Fibroblast of peridontal ligament (primary cell): ENCODE results near the gene KLRF1.
"Not testable (repeated sequence)": the region's sequence is repeated elsewhere in the genome, so short reads cannot be mapped to it uniquely, and the experiment has no call there.

ENCODE experiments used
- DNase-seq: peaks from one replicate; pipeline ENCODE4 v3.0.0-alpha.2; 2010; ENCODE audit errors: extremely low read depth

KLRF1 gene

DNA sequence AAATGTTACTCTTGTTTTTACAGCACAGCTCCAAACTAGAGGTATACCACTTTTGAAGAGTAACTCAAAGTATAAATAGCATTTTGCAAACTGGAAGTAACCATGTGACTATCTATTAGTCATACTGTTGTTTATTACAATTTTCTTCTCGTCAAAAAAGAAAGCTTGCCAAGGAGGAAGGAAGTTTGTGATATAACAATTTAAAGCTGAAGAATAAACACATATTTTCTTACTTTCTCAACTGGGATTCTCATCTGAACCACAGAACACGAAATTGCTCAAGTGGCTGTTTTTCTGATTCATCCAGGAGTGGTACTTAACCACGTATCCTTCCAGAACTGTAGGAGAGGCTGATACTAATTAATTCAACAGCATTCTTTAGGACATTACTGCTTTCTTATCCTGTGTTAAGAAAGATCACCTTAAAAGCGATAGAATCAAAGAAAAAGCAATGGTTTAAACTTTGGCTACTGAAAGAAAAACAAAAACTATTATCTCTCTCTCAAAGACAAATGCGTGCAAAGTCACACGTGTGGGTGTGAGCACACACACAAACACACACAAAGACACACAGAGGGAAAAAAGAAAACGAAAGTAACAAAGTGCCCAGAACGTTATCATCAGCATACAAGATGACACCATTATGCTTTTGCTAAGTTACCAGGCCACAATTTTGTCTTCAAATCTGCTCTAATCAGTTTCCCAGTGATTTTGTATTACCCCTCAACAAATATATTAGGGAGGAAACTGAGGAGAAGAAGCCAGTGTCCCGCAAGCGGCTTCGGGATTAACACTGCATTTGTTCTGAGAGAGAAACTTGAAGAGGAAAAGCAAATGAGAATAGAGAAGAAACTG, 42.3 kb downstream of the KLRF1 start, which contains the start of gene CLEC2B:
Gene CLEC2B, minus strand, starts transcription at position 48 of the 855 bp plus-strand sequence.
- peak; percentile 79 for DNase-seq

GRCh38 chr12:9870286-9870866, 43.1 kb downstream of the KLRF1 start:
- peak; percentile 18 for DNase-seq

- no peak for DNase-seq
Observed at GRCh38 chr12:9872162-9872561, 44.9 kb downstream of the KLRF1 start.

DNA sequence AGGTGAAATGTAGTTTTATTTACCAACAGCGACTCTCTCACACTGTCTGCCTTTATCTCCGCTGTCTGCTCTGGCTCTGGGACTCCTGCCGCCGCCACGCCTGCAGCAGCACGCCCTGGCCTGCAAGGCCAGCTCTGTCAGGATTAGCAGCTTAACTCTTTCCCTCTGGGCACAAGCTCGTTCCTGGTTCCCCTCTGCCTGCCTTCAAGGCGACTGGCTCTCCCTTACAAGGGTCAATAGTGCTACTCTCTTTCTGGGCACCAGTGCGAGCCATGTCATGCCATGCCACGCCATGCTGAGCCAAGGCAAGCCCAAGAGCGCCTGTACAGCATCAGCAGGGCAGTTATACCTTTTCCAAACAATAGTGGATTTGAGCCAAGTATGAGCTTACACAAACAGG, 45.5 kb downstream of the KLRF1 start:
- no peak for DNase-seq

DNA sequence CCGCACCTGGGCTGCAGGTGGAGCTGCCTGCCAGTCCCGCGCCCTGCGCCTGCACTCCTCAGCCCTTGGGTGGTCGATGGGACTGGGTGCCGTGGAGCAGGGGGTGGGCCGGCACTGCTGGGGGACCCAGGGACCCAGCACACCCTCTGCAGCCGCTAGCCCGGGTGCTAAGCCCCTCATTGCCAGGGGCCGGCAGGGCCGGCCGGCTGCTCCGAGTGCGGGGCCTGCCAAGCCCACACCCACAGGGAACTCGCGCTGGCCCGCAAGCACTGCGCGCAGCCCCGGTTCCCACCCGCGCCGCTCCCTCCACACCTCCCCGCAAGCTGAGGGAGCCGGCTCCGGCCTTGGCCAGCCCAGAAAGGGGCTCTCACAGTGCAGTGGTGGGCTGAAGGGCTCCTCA, 48.8 kb downstream of the KLRF1 start:
- not testable (repeated sequence) for DNase-seq

- no peak for DNase-seq
Observed at GRCh38 chr12:9880532-9881078, 53.3 kb downstream of the KLRF1 start.

GRCh38 chr12:9881246-9881645, 54.0 kb downstream of the KLRF1 start, which contains the start of gene KLRF2:
Gene KLRF2, plus strand, starts transcription at chr12:9881489. Its CDS starts 107 bp downstream, at chr12:9881596.
- DNase-seq = no peak

- DNase-seq = no peak
Observed at GRCh38 chr12:9881988-9882387, 54.7 kb downstream of the KLRF1 start.

DNA sequence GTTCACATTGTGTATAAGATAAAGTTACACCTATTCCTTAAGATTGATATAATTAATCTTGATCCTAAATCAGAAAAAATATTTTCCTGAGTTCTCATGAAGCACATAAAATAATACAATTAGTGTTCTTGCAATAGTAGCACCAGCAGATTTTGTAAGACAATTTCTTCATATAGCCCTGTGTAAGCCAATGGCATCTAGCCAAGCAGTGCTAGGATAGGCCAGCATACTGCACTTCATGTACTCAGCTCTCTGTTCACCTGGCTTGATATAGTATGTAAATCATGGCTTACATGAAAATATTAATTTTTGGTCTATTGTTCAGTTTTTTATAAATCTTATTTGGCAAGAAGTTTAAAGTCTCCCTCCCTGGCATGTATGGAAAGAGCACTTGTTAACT, 55.9 kb downstream of the KLRF1 start:
- DNase-seq = no peak

GRCh38 chr12:9888665-9889273, 61.5 kb downstream of the KLRF1 start:
- no peak for DNase-seq
